BJ (cell line): ENCODE results near the gene ZNF587B. TPM values are rescaled to one million over a fixed set of nuclear protein-coding genes. Genes with fewer than 3 reads are reported as not detected.
"Not testable (repeated sequence)": the region's sequence is repeated elsewhere in the genome, so short reads cannot be mapped to it uniquely, and the experiment has no call there.

ENCODE experiments used
- CTCF ChIA-PET: fragments of 350-600 bp; formaldehyde crosslinking; extraction: SDS; loops from one replicate; lab custom pipeline; 2021; ENCODE audit warnings: antibody characterized with exemption, inconsistent platforms; lab: Yijun Ruan, JAX
- POLR2A ChIA-PET: fragments of 300-600 bp; sonication (Branson Sonifier 250); formaldehyde crosslinking; extraction: SDS; loops from one replicate; lab custom pipeline; 2021; ENCODE audit warnings: antibody characterized with exemption; lab: Charles Lee
- DNase-seq: peaks from one replicate; pipeline ENCODE4 v3.0.0-alpha.2; 2011; ENCODE audit warnings: low read depth
- H3K27me3 ChIP-seq: 2 replicates; pipeline ENCODE4 v1.6.0; 2011; ENCODE audit warnings: low read length; ENCODE audit not compliant: control insufficient read depth, insufficient read depth
- H3K36me3 ChIP-seq: 2 replicates; pipeline ENCODE4 v1.5.1; 2011; ENCODE audit warnings: low read length; ENCODE audit not compliant: control insufficient read depth, insufficient read depth
- H3K4me3 ChIP-seq: 2 replicates; pipeline ENCODE4 v1.5.1; 2011; ENCODE audit warnings: low read depth, mild to moderate bottlenecking, control low read depth, low read length
- polyA plus RNA-seq: library from polyadenylated mRNA; depleted of rRNA; stranded (reverse); fragments of >200 nt; gene quantifications from 2 replicates; pipeline ENCODE4 v1.2.3, GENCODE V29; 2011
- TF ChIP-seq, protein P1 (sequence below): IDR thresholded peaks from 2 replicates; pipeline ENCODE4 v1.5.1; 2011; ENCODE audit warnings: low read depth, mild to moderate bottlenecking, control low read depth, inconsistent platforms, low read length, moderate library complexity; ENCODE audit not compliant: insufficient read depth

Gene ZNF587B
- polyA plus RNA-seq, 1 experiment: 2.3 TPM

DNA sequence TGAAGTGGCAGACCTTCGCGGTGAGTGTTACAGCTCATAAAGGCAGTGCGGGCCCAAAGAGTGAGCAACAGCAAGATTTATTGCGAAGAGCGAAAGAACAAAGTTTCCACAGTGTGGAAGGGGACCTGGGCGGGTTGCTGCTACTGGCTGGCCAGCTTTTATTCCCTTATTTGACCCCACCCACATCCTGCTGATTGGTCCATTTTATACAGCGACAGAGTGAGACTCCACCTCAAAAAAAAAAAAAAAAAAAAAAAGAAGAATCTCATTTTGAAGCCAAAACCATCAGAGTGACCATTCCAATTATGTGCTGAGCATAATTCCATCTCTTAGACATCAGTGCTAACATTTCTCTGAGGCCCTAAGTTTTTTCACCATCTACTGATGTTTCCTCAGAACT, 13.4 kb upstream of the ZNF587B start:
- CTCF ChIA-PET: no interaction called here
- H3K36me3 ChIP-seq: no peaks in the 10 kb centered on the region; the same call in 1 of the 2 replicates
- POLR2A ChIA-PET: no interaction called here
- H3K4me3 ChIP-seq: no peak overlapping the region
- DNase-seq: no peak
- TF ChIP-seq, protein P1, sequence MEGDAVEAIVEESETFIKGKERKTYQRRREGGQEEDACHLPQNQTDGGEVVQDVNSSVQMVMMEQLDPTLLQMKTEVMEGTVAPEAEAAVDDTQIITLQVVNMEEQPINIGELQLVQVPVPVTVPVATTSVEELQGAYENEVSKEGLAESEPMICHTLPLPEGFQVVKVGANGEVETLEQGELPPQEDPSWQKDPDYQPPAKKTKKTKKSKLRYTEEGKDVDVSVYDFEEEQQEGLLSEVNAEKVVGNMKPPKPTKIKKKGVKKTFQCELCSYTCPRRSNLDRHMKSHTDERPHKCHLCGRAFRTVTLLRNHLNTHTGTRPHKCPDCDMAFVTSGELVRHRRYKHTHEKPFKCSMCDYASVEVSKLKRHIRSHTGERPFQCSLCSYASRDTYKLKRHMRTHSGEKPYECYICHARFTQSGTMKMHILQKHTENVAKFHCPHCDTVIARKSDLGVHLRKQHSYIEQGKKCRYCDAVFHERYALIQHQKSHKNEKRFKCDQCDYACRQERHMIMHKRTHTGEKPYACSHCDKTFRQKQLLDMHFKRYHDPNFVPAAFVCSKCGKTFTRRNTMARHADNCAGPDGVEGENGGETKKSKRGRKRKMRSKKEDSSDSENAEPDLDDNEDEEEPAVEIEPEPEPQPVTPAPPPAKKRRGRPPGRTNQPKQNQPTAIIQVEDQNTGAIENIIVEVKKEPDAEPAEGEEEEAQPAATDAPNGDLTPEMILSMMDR: no peak
- no peaks in the 10 kb centered on the region for H3K27me3 ChIP-seq

DNA sequence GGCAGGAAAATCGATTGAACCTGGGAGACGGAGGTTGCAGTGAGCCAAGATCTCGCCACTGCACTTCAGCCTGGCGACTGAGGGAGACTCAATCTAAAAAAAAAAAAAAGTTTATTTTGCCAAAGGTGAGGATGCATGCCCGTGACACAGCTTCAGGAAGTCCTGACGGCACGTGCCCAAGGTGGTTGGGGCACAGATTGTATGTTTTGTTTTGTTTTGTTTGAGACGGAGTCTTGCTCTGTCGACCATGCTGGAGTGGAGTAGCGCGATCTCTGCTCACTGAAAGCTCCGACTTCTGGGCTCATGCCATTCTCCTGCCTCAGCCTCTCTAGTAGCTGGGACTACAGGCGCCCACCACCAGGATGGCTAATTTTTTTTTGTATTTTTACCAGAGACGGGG, 12.1 kb upstream of the ZNF587B start:
- POLR2A ChIA-PET: no interaction called here
- no peak for DNase-seq
- CTCF ChIA-PET: interaction anchor here (1.2 kb wide), 1 partner anchor 338 kb away, joined by 3 read pairs; no protein-coding TSS in a partner anchor
- Histone ChIP-seq H3K4me3 (no peak overlapping the region), H3K27me3 (no peaks in the 10 kb centered on the region), H3K36me3 (peaks cover 1% of the 10 kb centered on the region; the same call in 1 of the 2 replicates)
- TF ChIP-seq, protein P1: no peak

DNA sequence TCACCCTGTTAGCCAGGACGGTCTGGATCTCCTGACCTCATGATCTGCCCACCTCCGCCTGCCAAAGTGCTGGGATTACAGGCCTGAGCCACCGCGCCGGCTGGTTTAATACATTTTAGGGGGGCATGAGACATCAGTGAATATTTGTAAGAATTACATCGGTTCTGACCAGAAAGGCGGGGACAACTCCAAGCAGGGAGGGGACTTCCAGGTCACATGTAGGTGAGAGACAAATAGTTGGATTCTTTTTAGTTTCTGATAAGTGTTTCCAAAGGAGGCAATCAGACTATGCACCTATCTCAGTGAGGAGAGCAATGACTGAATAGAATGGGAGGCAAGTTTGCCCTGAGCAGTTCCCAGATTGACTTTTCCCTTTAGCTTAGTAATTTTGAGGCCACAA, 11.7 kb upstream of the ZNF587B start:
- POLR2A ChIA-PET: no interaction called here
- DNase-seq: no peak
- peaks cover 1% of the 10 kb centered on the region; the same call in 1 of the 2 replicates for H3K36me3 ChIP-seq
- CTCF ChIA-PET: interaction anchor here (1.2 kb wide), 1 partner anchor 337 kb away, joined by 3 read pairs; no protein-coding TSS in a partner anchor
- H3K4me3 ChIP-seq: no peak overlapping the region
- no peaks in the 10 kb centered on the region for H3K27me3 ChIP-seq
- TF ChIP-seq, protein P1: no peak

DNA sequence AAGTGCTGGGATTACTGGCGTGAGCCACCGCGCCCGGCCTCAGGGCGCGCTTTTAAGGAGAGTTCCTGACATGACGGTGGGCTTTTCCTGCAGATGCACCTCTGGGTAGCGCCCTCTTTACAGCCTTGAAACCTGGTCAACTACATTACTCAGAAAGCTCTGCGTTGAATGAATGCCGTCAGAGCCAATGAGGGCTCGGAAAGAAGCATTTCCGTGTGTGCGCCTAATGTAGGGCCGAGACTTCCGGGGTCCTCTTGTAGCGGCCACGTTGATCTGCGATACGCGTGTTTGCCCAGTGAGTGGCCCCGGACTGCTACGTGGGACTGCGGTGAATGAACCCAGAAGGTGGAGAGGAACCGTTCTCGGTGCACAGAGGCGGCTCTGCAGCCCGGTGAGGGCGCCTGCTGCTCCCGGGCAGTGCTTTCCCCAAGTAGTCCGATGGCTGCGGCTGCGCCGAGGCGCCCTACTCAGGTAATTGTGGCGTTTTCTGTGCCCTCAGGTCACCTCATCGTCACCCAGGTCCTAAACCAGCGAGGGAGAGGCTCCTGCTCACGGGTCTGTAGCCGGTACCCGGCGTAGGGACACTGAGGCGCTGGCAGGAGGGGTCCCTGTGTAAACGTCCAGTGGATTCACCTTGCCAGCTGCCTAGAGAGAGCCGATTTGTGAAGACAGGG, 10.5 kb upstream of the ZNF587B start:
- no peaks in the 10 kb centered on the region for H3K27me3 ChIP-seq
- CTCF ChIA-PET: no interaction called here
- H3K4me3 ChIP-seq: peak overlapping the region; percentile 98
- peaks cover 1% of the 10 kb centered on the region; the same call in 1 of the 2 replicates for H3K36me3 ChIP-seq
- TF ChIP-seq, protein P1: peak; percentile 26
- POLR2A ChIA-PET: no interaction called here
- DNase-seq: peak; percentile 70

DNA sequence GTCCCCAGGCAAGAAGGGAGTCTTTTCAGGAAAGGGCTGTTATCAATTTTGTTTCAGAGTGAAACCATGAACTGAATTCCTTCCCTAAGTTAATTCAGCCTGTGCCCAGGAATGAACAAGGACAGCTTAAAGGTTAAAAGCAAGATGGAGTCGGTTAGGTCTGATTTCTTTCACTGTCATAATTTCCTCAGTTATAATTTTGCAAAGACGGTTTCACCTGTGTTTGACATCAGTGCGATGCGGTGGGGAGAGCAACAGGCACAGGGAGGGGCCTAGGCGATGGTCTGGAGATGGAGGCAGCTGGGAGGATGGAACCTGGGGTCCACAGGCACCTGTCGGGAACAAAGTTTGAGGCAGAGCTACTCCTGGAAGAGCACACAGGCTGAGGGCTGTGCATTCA, 9.5 kb upstream of the ZNF587B start:
- no peaks in the 10 kb centered on the region for H3K27me3 ChIP-seq
- DNase-seq: no peak
- POLR2A ChIA-PET: no interaction called here
- CTCF ChIA-PET: no interaction called here
- TF ChIP-seq, protein P1: no peak
- peak overlapping the region; percentile 98 for H3K4me3 ChIP-seq
- H3K36me3 ChIP-seq: peaks cover 1% of the 10 kb centered on the region; the same call in 1 of the 2 replicates

DNA sequence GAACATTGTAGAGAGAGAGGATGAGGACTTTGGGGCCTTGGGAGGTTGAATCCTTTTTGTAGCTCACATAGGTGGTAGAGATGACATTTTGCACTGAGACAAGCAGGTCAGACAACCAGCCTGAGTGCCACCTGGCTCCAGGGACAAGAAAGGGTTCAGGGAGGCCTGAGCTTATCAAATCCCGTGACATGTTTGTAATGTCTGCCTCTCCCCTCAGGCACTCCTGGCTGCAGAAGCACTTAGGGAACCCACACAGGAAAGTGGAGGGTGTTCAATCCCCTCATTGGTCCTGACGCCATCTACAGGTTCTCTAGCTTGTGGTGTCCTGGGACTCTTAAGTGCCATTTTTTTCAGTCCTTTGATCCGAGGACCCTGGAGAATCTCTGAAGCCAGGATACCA, 9.0 kb upstream of the ZNF587B start:
- DNase-seq, H3K4me3 ChIP-seq, CTCF ChIA-PET, H3K36me3 ChIP-seq, H3K27me3 ChIP-seq, POLR2A ChIA-PET: not testable (repeated sequence)

DNA sequence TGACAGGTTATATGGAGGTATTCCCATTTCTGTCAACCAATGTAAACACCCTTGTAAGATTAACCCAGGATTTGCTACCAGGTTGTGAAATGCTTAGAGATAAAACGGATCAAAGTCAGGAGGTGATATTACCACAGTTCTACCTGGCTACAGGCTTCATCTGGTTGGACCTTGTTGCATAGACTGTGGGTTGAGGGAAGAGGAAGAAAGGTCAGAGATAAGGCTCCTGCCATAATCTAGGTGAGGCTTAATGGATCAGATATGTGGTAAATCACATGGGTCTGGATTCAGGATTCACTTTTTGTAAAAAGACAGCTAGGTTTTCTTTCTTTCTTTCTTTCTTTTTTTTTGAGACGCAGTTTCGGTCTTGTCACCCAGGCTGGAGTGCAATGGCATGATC, 8.6 kb upstream of the ZNF587B start:
- H3K4me3 ChIP-seq, DNase-seq, H3K27me3 ChIP-seq, CTCF ChIA-PET, H3K36me3 ChIP-seq, POLR2A ChIA-PET: not testable (repeated sequence)

DNA sequence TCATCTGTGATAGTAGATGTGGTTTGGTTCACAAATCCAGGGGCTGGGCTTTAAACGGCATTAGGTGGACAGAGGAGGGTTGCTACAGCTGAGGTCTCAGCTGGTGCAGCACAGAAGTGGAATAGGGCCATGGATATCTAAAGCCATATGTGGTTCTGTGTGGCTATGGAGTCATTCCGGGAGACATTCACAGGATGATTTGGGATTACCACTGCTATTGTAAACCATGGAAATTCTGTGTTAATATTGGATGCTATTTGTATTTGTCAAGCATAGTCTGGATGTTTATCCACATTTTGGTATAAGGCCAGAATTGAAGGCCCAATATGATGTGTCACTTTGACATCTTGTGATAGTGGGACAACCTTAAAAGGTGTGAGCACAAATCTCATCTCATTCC, 6.9 kb upstream of the ZNF587B start:
- CTCF ChIA-PET, POLR2A ChIA-PET, H3K4me3 ChIP-seq, DNase-seq, H3K27me3 ChIP-seq, H3K36me3 ChIP-seq: not testable (repeated sequence)
